ENCODE data around the gene DDX20.

GRCh38 chr1:111737216-111738132, 18.2 kb upstream of the DDX20 start:
- TF ChIP-seq CTCF (IDR thresholded peaks at IDR 0.05) = no peak
- no peak for TF ChIP-seq POLR2A (IDR thresholded peaks at IDR 0.05)
